HG02759 (cell line): ENCODE results near the gene RPSA.
"Not testable (repeated sequence)": the region's sequence is repeated elsewhere in the genome, so short reads cannot be mapped to it uniquely, and the experiment has no call there.

ENCODE experiments used
- ATAC-seq: cut with Tn5 transposase; IDR thresholded peaks from one replicate; pipeline ENCODE4 v1.9.1; 2021; ENCODE audit warnings: mild to moderate bottlenecking, moderate library complexity; ENCODE audit not compliant: unreplicated experiment

The RPSA gene

DNA sequence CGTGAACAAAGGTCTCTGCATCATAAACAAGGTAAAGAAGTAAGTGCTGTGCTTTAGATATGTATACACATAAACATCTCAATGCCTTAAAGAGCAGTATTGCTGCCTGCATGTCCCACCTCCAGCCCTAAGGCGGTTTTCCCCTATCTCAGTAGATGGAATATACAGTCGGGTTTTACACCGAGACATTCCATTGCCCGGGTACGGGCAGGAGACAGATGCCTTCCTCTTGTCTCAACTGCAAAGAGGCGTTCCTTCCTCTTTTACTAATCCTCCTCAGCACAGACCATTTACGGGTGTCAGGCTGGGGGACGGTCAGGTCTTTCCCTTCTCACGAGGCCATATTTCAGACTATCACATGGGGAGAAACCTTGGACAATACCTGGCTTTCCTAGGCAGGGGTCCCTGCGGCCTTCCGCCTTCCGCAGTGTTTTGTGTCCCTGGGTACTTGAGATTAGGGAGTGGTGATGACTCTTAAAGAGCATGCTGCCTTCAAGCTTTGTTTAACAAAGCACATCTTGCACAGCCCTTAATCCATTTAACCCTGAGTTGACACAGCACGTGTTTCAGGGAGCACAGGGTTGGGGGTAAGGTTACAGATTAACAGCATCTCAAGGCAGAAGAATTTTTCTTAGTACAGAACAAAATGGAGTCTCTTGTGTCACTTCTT lies 12.2 kb downstream of the RPSA start:
- ATAC-seq = not testable (repeated sequence)

DNA sequence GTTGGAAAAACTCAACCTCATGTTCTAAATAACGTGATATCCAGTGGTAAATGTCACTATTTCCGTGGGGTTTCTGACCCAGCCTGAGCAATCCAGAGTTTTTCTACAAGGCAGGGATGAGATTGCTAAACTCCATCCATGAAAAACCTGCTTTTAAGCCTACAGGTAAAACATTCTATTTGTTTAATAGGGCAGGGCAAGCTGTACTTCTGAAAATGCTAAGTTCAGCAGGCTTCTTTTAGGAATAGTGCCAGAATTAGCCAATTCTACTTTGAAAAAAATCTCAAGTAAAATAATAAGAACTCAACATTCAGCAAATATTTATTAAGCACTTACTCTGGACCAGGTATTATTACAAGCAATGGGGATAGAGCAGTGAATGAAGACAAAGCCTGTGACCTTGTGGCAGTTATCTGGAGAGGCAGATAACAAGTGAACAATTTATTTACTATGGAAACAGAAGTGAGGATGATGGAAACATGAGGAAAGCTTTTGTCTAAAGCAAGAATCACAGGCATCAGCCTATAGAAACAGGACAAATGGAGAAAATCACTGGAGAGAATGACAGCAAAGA lies 13.3 kb downstream of the RPSA start:
- ATAC-seq = no peak

- no peak for ATAC-seq
Measured at GRCh38 chr3:39420543-39420942, 14.0 kb downstream of the RPSA start.

- ATAC-seq = no peak
Measured at GRCh38 chr3:39423436-39423970, 17.0 kb downstream of the RPSA start.

DNA sequence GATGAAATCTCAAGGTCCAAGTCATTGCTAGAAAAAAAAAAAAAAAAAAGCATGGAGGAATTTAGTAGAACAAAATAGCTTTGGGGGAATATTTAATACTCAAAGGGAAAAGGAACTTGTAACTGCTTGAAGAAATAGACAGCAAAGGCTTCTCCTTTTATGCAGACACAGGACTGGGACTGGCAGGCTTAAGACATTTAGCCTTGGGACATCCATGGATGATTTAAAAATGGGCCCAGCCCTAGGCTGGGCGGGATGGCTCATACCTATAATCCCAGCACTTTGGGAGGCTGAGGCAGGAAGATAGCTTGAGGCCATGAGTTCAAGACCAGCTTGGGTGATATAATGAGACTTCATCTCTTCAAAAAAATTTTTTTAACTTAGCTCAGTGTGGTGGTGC lies 19.8 kb downstream of the RPSA start:
- no peak for ATAC-seq

DNA sequence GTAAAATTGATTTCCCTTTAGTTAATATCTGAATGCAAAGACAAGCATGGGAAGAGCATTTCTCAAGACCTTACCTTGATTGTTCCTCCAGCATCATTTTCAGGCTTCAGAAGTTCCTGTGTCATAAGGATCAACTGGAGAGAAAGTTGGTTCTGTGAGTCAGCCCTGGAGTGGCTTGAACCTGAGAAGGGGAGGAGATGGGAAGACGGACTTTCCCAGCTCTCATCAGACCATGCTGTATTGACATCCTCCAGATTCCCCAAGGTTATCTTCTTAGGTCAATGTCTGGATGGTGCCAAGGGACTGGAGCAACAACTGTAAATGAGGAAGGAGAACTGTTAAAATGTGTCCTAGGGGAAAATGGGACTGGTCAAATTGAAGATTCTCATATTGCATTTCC lies 21.0 kb downstream of the RPSA start:
- ATAC-seq = no peak

- ATAC-seq = no peak
Measured at GRCh38 chr3:39428745-39429201, 22.3 kb downstream of the RPSA start.

- no peak for ATAC-seq
Measured at GRCh38 chr3:39429466-39429865, 22.9 kb downstream of the RPSA start.

DNA sequence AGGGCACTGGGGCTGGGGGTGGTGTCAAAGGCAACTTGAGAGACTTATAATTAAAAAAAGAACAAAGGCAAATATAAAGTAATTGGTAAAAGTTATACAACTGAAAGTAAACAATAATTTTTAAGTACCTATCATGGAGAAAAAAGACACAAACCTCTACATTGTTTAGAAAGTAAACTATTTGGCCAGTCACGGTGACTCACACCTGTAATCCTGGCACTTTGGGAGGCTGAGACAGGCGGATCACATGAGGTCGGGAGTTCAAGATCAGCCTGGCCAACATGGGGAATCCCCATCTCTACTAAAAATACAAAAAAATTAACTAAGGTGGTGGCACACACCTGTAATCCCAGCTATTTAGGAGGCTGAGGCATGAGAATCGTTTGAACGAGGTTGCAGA lies 25.8 kb downstream of the RPSA start:
- ATAC-seq = no peak

DNA sequence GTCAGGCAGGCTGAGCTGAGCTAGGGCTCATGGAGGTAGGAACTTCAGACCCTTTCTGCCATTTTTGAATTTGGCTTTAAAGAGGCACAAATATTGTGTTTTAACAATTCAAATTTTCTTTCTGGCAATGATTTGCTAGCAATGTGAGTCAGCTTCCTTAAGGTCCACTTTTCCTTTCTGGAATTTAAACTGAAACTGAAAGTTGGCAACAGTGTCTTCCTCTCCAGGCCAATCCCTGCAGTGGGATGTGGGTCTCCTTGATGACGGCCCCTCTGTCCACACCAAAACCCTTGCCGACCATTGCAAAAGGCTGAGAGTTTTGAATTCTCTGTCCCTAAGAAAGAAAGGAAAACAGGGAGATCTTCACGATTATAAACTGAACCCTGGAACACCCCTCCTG lies 27.1 kb downstream of the RPSA start:
- no peak for ATAC-seq

DNA sequence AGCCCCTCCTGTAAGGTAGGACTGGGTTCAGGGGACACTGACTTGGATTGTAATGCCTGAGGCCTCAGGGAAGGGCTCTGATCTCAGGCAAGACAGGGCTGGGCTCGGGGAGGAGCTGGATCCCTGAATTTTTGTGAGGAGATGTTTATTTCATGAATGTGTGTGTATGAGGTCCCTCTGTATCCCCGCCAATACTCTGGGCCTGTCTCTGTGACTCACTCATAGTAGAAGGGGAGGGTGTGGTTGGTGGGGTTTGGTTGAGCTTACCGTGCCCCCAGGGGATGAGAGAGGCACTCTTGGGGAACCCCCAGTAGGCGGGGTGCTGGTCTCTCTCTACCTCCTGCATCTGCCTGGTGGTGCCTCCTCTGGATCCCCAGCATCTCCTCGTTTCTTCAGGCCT lies 28.1 kb downstream of the RPSA start:
- peak; percentile 83 for ATAC-seq

DNA sequence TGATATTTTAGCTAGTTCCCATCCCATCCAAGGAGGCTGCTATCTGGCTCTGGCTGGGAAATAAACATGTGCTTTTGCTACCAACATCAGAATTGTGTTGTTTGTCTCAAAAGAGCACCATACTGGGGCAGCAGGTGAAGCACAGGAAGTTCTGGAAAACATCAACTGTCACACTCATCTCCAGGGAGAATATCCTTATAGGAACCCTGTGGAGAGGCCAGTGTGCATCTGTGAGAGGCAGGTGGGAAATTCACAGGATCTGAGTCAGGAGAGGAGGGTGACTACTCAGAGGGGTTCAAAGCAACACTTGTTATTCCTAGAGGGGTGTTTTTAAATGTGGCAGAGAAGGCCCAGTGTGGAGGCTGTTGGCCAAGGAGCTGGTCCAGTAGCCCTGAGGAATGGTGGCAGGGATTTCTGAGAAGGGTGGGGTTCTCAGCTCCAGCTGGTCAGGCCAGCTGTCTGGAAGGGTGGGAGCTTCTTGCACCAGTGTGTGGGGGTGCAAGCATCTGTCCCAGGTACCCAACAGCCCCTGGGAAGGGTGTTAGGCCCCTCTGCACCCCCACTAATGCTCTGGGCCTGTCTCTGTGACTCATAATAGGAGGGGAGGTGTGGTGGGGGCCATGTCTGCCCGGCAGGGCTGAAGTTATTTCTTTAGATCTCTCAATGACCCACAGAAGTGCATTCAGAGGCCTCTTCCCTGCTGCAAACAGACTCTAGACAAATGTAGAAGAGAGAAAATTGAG lies 28.7 kb downstream of the RPSA start:
- ATAC-seq = no peak

- ATAC-seq = no peak
Measured at GRCh38 chr3:39438880-39439279, 32.4 kb downstream of the RPSA start.

- ATAC-seq = no peak
Measured at GRCh38 chr3:39440316-39440715, 33.8 kb downstream of the RPSA start.

DNA sequence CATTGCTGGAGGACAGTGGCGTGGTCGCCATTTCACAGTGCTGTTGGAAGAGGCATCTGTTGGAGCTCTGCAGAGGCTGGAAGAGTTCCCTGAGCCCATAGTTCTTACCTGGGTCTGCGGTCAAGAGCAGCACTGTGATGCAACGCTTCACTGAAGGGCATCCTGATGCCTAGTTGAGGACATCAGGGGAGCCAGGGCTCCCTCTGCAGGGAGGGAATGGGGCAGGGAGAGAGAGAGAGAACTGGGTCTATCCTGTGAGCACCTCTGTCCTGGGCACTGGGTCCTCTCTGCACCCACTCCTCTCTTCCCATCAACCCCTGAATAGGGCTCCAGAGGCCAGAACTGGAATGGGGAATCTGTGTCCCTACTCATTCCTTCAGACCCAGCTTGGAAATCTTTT lies 37.0 kb downstream of the RPSA start:
- no peak for ATAC-seq

DNA sequence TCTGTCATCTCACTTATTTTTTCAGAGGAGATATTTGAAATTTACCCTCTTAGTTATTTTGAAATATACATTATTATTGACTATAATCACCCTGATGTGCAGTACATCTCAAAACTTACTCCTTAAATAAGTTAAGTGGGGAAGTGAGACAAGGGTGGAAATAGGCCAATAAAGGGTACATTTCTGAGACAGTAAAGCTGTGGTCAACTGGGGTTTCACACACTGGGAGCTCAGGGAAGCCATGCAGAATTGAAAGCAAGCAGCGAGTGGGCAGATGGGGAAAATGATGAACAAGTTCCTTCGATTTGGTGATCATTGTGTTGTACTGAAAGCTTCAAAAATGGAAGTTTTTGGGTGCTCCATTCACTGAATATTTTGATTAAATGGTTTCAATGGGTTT lies 39.4 kb downstream of the RPSA start:
- ATAC-seq = no peak

GRCh38 chr3:39446444-39446843 lies 39.9 kb downstream of the RPSA start:
- ATAC-seq = no peak

DNA sequence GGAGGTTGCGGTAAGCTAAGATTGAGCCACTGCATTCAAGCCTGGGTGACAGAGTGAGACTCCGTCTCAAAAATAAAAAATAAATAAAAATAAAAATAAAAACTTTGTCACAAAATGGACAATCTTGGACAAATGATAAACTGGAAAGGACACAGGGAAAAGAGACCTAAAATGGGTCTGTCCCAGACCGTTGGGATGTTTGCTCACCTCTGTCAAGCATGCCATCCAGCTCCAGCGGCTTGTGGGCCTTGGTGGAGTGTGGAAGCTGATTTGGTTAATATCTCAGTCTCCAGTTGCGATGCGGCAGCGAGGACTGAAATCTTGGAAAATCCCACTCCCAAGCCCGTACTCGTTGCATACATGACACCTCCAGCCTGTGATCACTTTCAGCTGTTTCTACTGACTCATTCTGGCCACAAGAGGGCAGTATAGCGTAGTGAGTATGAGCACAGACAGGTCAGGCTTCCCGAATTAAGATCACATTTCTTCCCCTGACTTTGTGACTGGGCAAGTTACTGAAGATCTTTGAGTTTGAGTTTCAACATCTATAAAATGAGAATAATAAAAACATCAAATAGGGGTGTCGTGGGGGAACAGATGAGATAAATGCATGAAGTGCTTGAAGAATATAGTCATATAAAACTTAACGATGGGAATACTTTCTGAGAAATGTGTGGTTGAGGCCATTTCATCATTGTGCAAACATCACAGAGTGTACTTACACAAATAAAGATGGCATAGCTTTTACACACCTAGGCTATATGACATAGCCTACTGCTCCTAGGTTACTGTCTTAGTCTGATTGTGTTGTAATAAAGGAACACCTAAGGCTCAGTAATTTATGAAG lies 41.3 kb downstream of the RPSA start:
- peak; percentile 73 for ATAC-seq

GRCh38 chr3:39448506-39449233 lies 42.1 kb downstream of the RPSA start:
- ATAC-seq = no peak

GRCh38 chr3:39449796-39450195 lies 43.3 kb downstream of the RPSA start:
- no peak for ATAC-seq
